ENCODE data around the gene MAN1A2. TPM values are rescaled to one million over a fixed set of nuclear protein-coding genes. Genes with fewer than 3 reads are reported as not detected.

Gene MAN1A2
- total RNA-seq, 1 experiment from 2014 or later: 21.1 TPM

DNA sequence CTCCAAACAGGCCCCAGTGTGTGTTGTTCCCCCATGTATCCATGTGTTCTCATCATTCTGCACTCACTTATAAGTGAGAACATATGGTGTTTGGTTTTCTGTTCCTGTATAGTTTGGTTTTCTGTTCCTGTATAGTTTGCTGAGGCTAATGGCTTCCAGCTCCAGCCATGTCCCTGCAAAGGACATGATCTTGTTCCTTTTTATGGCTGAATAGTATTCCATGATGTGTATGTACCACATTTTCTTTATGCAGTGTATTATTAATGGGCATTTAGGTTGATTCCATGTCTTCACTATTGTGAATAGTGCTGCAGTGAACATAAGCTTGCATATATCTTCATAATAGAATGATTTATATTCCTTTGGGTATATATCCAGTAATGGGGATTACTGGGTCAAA lies 111.8 kb downstream of the MAN1A2 start:
- BruUV-seq (replicated peaks): no TSS peak
- no peaks in the 10 kb centered on the region for H3K9me3 ChIP-seq (ENCODE audit: low read length)
- H3K27ac ChIP-seq (ENCODE audit: low read length): no peak overlapping the region
- H4K20me1 ChIP-seq (ENCODE audit: low read length): no peaks in the 10 kb centered on the region
- ChIA-PET CTCF (no interaction called here), POLR2A (ENCODE audit: unreplicated experiment) (no interaction called here)
- no peak overlapping the region for H3K9ac ChIP-seq (ENCODE audit: low read length)
- no peak overlapping the region for H3K4me3 ChIP-seq (ENCODE audit: low read length)
- no peak for TF ChIP-seq EZH2 (IDR thresholded peaks at IDR 0.05; ENCODE audit: low read length, unreplicated experiment)
- TF ChIP-seq, protein P1, sequence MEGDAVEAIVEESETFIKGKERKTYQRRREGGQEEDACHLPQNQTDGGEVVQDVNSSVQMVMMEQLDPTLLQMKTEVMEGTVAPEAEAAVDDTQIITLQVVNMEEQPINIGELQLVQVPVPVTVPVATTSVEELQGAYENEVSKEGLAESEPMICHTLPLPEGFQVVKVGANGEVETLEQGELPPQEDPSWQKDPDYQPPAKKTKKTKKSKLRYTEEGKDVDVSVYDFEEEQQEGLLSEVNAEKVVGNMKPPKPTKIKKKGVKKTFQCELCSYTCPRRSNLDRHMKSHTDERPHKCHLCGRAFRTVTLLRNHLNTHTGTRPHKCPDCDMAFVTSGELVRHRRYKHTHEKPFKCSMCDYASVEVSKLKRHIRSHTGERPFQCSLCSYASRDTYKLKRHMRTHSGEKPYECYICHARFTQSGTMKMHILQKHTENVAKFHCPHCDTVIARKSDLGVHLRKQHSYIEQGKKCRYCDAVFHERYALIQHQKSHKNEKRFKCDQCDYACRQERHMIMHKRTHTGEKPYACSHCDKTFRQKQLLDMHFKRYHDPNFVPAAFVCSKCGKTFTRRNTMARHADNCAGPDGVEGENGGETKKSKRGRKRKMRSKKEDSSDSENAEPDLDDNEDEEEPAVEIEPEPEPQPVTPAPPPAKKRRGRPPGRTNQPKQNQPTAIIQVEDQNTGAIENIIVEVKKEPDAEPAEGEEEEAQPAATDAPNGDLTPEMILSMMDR (conservative IDR thresholded peaks at IDR 0.05; ENCODE audit: low read depth, low read length): no peak
- TF ChIP-seq EZH2phosphoT487 (IDR thresholded peaks at IDR 0.05; ENCODE audit: borderline replicate concordance, low read length): no peak
- no peaks in the 10 kb centered on the region for H3K36me3 ChIP-seq (ENCODE audit: low read depth, low read length)
- no peaks in the 10 kb centered on the region for H3K27me3 ChIP-seq (ENCODE audit: low read length)
- H3K4me2 ChIP-seq (ENCODE audit: low read length): no peak overlapping the region
- DNase-seq (no peak), ATAC-seq (no peak)
- no peaks in the 10 kb centered on the region for H3F3A ChIP-seq (ENCODE audit: low read length, unreplicated experiment)
- no peaks in the 10 kb centered on the region for H3K4me1 ChIP-seq (ENCODE audit: insufficient read depth, low read length)
- no peak overlapping the region for H2AFZ ChIP-seq (ENCODE audit: low read length)
- no peaks in the 10 kb centered on the region for H3K79me2 ChIP-seq (ENCODE audit: low read length)
- H3K9me2 ChIP-seq (replicated peaks; ENCODE audit: low read length): no peaks in the 10 kb centered on the region
- intact Hi-C loops (cut with micrococcal nuclease): no loop called here

- TF ChIP-seq, protein P1 (conservative IDR thresholded peaks at IDR 0.05; ENCODE audit: low read depth, low read length): no peak
- TF ChIP-seq EZH2 (IDR thresholded peaks at IDR 0.05; ENCODE audit: low read length, unreplicated experiment) (no peak), EZH2phosphoT487 (IDR thresholded peaks at IDR 0.05; ENCODE audit: borderline replicate concordance, low read length) (no peak)
- CTCF ChIA-PET: no interaction called here
These were observed 114.2 kb downstream of the MAN1A2 start for GRCh38 chr1:117481410-117481809.

DNA sequence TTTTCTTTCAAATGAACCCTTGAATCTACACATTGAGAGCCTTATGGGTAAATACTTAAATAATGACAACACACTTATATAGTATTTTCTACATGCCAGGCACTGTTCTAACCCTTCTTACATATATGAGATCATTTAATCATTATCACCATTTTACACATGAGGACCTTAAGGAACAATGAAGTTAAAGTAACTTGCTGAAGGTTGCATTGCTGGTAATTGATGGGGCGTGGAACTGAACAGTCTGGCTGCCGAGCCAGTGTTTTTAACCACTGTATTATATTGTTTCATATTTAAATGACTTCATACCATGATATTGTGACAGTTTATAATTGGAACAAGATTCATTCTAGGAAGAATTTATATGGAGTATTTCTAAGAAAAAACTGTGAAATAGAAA lies 126.7 kb downstream of the MAN1A2 start:
- no peak overlapping the region for H3K4me3 ChIP-seq (ENCODE audit: low read length)
- ChIA-PET POLR2A (ENCODE audit: unreplicated experiment) (no interaction called here), CTCF (no interaction called here)
- no peak overlapping the region for H3K27ac ChIP-seq (ENCODE audit: low read length)
- intact Hi-C loops (cut with micrococcal nuclease): no loop called here
- H3K9me3 ChIP-seq (ENCODE audit: low read length): no peaks in the 10 kb centered on the region
- no peaks in the 10 kb centered on the region for H3K9me2 ChIP-seq (replicated peaks; ENCODE audit: low read length)
- no peaks in the 10 kb centered on the region for H4K20me1 ChIP-seq (ENCODE audit: low read length)
- ATAC-seq (no peak), DNase-seq (no peak)
- no peaks in the 10 kb centered on the region for H3K4me1 ChIP-seq (ENCODE audit: insufficient read depth, low read length)
- no peaks in the 10 kb centered on the region for H3K79me2 ChIP-seq (ENCODE audit: low read length)
- no peak overlapping the region for H3K4me2 ChIP-seq (ENCODE audit: low read length)
- H2AFZ ChIP-seq (ENCODE audit: low read length): no peak overlapping the region
- BruUV-seq (replicated peaks): no TSS peak
- TF ChIP-seq EZH2phosphoT487 (IDR thresholded peaks at IDR 0.05; ENCODE audit: borderline replicate concordance, low read length) (no peak), EZH2 (IDR thresholded peaks at IDR 0.05; ENCODE audit: low read length, unreplicated experiment) (no peak)
- TF ChIP-seq, protein P1 (conservative IDR thresholded peaks at IDR 0.05; ENCODE audit: low read depth, low read length): no peak
- H3K27me3 ChIP-seq (ENCODE audit: low read length): no peaks in the 10 kb centered on the region
- H3K36me3 ChIP-seq (ENCODE audit: low read depth, low read length): 0 out of 2 replicates have a peak, but pooled peaks cover 2% of the 10 kb centered on the region
- no peaks in the 10 kb centered on the region for H3F3A ChIP-seq (ENCODE audit: low read length, unreplicated experiment)
- H3K9ac ChIP-seq (ENCODE audit: low read length): no peak overlapping the region

More at GRCh38 chr1:117481410-117481809, 114.2 kb downstream of the MAN1A2 start:
- H3K27ac ChIP-seq (ENCODE audit: low read length): no peak overlapping the region
- intact Hi-C loops (cut with micrococcal nuclease): no loop called here
- no peak overlapping the region for H3K9ac ChIP-seq (ENCODE audit: low read length)
- DNase-seq (no peak), ATAC-seq (no peak)
- POLR2A ChIA-PET (ENCODE audit: unreplicated experiment): no interaction called here
- no peaks in the 10 kb centered on the region for H4K20me1 ChIP-seq (ENCODE audit: low read length)
- BruUV-seq (replicated peaks): no TSS peak
- H3K4me2 ChIP-seq (ENCODE audit: low read length): no peak overlapping the region
- H3K9me3 ChIP-seq (ENCODE audit: low read length): no peaks in the 10 kb centered on the region
- no peak overlapping the region for H3K4me3 ChIP-seq (ENCODE audit: low read length)
- no peaks in the 10 kb centered on the region for H3K9me2 ChIP-seq (replicated peaks; ENCODE audit: low read length)
- H3K4me1 ChIP-seq (ENCODE audit: insufficient read depth, low read length): no peaks in the 10 kb centered on the region
- H3K36me3 ChIP-seq (ENCODE audit: low read depth, low read length): no peaks in the 10 kb centered on the region
- no peaks in the 10 kb centered on the region for H3K79me2 ChIP-seq (ENCODE audit: low read length)
- no peaks in the 10 kb centered on the region for H3F3A ChIP-seq (ENCODE audit: low read length, unreplicated experiment)
- no peak overlapping the region for H2AFZ ChIP-seq (ENCODE audit: low read length)
- no peaks in the 10 kb centered on the region for H3K27me3 ChIP-seq (ENCODE audit: low read length)
